Activated naive CD4-positive, alpha-beta T cell treated with Interleukin-2 at 50 U/mL for 16 hours (primary cell): Measurements from ENCODE around the gene CACNB2.

ENCODE experiments used
- DNase-seq: peaks from one replicate; pipeline ENCODE4 v3.0.0-alpha.2; 2020

The CACNB2 gene

DNA sequence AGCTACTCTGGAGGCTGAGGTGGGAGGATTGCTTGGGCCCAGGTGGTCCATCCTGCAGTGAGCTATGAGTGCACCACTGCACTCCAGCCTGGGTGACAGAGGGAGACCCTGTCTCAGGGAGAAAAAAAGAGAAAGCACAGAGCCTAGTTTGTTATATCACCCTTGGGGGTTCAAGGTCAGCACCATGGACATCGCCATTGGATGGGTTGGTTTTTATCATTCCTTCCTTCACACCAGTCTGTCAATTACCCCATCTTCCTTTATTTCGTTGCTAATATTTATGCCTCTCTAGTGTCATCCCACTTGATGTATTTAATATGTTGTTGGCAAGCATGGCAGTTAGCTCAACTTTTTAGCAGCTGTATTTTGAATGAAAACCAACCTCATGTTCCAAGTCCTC, 328.9 kb downstream of the CACNB2 start:
- DNase-seq = no peak

DNA sequence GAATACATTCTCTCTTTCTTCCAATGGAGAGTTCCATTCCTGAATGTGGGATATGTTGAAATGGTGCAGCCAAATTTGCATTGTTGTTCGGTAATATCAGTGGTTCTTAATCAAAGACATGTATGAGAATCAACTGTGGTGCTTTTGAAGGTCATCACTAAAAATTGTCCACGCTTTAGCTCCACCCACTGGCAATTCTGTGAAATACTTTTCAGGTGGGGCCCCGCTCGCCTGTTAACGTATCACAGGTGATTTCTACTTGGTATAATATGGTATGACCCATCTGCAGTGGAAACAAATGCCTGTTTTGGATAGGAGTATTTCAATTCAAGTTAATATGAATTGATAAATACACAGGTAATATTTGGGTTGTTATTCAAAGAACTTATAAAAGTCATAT, 332.8 kb downstream of the CACNB2 start:
- DNase-seq = no peak

GRCh38 chr10:18473424-18474117, 333.3 kb downstream of the CACNB2 start:
- DNase-seq = no peak

DNA sequence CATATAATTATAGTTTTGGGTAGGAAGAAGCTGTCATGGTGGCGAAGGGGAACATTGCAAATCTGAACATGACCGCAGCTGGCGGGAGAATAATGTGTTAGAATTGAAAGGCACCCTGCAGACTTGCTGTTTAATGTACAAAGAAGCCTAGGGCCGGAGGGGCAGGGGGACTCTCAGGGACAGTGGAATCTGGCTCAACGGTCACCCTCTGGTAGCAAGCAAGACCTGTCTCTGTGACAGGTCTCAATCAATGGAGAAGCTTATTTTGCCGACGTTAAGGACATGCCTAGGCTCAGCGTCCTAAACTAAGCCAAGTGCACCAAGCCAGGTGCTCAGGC, 333.9 kb downstream of the CACNB2 start:
- DNase-seq = no peak

DNA sequence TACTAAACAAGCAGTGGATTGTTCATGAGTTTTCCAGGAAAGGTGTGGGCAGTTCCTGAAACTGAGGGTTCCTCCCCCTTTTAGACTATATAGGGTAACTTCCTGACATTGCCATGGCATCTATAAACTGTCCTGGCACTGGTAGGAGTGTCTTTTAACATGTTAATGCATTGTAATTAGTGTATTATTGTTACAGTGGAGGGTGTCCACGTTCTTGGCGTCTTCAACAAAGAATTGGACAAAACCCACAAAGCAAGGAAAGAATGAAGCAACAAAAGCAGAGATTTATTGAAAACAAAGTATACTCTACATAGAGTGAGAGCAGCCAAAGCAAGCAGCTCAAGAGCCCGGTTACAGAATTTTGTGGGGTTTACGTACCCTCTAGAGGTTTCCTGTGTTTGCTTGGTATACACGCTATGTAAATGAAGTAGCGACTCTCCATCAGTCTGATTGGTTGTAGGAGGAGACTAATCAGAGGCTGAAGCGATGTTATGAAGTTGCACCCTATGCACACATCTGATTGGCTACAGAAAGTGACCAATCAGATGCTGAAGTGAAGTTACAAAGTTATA, 335.9 kb downstream of the CACNB2 start:
- DNase-seq = no peak

DNA sequence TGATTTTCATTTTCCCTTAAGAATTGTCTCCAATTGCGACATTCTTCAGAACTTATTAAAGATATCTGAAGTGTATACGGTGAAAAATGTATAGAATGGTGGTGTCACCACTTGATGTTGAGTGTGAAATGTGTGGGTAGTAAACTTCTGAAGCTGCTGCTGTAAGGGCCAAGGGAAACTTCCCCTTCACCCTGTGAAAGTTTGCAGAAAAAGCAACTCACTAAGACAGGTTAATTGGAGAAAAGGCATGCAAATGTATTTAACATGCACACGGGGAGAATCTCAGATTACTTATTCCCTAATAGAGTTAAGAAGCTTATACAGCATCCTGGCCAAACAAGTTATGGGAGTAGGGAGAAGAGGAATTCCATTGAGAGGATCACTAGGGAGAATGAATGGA, 338.1 kb downstream of the CACNB2 start:
- DNase-seq = no peak

GRCh38 chr10:18479502-18479901, 339.3 kb downstream of the CACNB2 start:
- DNase-seq = no peak

- no peak for DNase-seq
Measured at GRCh38 chr10:18483516-18484186, 343.4 kb downstream of the CACNB2 start.

DNA sequence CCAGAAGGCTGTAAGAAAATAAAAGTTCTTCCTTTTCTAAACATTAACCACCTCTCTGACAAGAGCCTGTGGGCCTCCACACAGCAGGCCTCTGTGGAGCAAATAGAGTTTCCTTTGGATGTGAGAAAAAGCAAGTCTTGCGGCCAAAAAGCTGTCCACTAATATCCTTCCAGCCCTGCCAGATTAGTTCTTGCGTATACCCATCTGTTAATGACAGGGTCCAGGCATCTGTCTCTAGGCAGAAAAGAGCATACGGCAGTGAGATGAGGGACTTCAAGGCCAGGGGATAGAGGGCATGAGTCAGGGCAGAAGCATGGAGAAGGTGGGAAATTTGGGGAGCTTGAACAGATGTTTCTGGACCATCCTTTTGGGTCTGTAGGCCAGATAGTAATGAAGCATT, 346.2 kb downstream of the CACNB2 start:
- DNase-seq = no peak

DNA sequence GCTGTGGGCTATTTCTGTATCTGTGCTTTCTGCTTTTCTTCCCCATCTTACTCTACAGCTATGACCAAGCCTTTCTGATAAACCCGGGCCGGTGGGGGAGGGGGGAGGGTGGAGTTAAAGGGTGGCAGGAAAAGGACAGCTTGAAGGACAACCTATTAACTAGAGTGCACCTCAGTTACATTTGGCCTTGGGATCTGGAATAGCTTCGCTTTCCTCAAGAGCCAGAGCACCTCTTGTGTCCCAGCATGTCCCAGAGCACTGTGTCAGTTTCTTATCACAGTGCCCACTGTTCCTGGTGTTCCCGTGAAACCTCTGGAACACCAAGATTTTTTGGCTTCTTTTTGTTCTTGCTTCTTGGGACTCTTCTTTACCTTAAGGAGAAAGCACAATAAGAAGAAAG, 350.5 kb downstream of the CACNB2 start:
- no peak for DNase-seq

DNA sequence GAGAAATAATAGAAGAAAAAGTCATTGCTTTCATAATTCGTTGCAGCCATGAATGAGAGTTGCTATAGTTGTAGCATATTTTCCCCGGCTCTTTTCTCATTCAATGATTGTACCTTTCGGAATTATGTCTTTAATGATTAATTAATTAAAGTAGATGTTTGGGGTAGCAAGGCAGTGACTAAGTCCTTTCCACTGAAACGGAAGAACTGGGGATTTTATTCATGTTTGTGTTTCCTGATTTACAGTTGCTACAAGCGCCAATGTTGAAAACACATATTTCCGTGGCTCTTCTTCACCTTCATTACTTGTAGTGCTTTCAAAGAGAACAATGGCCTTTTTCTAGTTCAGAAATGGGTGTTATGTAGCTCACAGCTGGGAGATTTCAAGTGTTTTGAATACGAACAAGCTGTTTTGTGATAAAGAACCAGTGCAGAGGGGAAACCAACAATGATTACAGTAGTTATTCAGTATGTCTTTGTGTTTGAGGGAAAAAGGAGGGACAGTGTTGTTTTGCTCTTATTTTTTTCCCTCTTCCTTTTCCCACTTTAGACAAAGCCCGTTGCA, 357.7 kb downstream of the CACNB2 start:
- no peak for DNase-seq

- DNase-seq = no peak
Measured at GRCh38 chr10:18498998-18499397, 358.8 kb downstream of the CACNB2 start.

- DNase-seq = no peak
Measured at GRCh38 chr10:18500576-18500975, 360.4 kb downstream of the CACNB2 start.

- peak; percentile 13 for DNase-seq
Measured at GRCh38 chr10:18501198-18501597, 361.0 kb downstream of the CACNB2 start.

- DNase-seq = no peak
Measured at GRCh38 chr10:18501629-18502028, 361.4 kb downstream of the CACNB2 start.

DNA sequence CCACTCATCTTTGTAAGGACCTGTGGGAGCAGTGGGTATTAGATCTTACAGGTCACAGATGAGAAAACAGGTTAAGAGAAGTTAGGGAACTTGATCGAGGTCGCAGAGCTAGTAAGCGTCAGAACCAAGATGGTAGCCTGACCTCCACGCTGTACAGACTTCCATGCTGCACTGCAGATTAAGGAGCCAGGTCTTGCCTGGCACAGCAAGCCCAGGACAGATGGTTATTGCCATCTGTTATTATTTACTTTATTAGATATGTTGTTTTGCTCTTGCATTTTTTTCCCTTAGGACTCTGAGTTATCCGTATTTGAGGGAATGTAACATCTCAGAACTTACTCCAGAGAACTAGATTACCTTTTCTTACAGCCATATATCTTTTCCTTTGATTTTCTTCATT, 363.9 kb downstream of the CACNB2 start:
- no peak for DNase-seq

- DNase-seq = no peak
Measured at GRCh38 chr10:18505456-18506118, 365.4 kb downstream of the CACNB2 start.

DNA sequence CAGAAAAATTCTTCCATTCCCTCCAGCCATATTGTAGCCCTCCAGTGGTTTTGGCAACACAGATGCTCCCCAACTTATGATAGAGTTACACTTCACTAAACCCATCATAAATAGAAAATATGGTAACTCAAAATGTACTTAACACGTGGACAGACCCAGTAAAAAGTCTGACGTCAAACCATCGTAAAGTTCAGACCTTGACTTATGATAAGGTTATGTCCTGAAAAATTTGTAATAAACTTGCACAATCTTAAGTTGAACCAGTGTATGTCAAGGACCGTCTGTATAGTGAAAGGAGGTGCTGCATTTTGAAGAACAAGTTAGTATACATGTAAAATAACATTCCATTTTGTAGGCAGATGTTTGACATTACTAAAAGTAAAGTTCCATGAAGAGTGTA, 368.4 kb downstream of the CACNB2 start:
- DNase-seq = no peak

DNA sequence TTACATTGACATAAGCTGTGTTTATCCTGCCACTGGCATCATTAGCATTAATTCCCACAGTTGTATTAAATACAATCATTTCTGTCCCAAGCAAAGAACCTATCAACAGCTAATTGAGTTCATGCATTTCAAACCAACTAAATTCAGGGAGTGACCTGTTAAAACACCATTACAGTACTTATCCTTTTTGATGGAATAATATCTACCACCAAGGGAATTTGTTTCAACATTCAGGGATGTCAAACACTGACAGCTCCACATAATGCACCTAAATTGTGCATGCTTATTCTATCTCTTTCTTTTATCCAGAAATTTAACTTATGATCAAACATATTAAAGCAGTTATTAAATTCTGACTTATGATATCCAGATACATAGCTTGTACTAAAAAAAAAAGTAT, 374.3 kb downstream of the CACNB2 start:
- DNase-seq = no peak

DNA sequence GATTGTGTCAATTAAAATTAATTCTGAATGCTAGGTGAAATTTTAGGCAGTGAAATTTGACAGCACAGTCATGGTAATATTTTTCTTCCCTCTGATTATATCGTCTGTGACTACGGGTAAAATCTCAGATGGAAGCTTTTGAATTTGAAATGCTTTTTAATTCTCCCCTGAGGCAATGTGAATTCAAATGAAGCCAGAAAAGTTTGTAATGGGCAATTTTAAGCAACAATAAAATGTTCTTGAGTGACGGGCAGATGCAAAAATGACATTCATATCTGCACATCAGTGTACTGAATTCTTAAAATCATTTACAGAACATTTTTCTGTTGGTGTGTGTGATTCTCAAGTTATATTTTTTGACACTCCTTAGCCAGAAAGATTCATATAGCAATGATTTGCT, 376.6 kb downstream of the CACNB2 start:
- no peak for DNase-seq

- DNase-seq = no peak
Measured at GRCh38 chr10:18523025-18523424, 382.8 kb downstream of the CACNB2 start.

- no peak for DNase-seq
Measured at GRCh38 chr10:18523858-18524257, 383.6 kb downstream of the CACNB2 start.

GRCh38 chr10:18527687-18528086, 387.5 kb downstream of the CACNB2 start:
- no peak for DNase-seq

GRCh38 chr10:18528292-18528691, 388.1 kb downstream of the CACNB2 start:
- no peak for DNase-seq
